Left forelimb (tissue), 1 donor: Measurements from ENCODE around the gene UGT1A6.

Experiments
- DNase-seq: peaks from one replicate; pipeline ENCODE4 v3.0.0-alpha.2; 2018; ENCODE audit warnings: low spot score

UGT1A6 gene

DNA sequence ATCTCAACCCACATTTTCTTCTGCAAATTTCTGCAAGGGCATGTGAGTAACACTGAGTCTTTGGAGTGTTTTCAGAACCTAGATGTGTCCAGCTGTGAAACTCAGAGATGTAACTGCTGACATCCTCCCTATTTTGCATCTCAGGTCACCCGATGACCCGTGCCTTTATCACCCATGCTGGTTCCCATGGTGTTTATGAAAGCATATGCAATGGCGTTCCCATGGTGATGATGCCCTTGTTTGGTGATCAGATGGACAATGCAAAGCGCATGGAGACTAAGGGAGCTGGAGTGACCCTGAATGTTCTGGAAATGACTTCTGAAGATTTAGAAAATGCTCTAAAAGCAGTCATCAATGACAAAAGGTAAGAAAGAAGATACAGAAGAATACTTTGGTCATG, 75.4 kb downstream of the UGT1A6 start:
- no peak for DNase-seq

DNA sequence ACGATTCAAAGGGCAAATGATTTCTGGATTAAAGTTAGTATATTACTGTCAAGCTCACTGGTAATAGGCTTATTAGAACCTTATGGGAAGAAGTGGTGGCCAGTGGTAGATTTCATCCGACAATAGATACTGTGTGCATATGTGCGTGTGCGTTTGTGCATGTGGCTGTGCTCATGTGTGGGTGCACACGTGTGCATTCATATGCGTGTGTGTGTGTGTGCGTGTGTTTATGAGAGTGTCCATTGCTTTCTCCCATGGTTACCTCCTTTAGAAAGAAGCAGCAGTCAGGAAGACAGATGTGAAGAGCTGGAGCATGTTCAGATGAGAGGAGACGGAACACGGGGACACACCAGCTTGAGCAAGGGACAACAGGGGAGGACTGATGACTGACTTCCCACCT, 76.6 kb downstream of the UGT1A6 start:
- DNase-seq: no peak

DNA sequence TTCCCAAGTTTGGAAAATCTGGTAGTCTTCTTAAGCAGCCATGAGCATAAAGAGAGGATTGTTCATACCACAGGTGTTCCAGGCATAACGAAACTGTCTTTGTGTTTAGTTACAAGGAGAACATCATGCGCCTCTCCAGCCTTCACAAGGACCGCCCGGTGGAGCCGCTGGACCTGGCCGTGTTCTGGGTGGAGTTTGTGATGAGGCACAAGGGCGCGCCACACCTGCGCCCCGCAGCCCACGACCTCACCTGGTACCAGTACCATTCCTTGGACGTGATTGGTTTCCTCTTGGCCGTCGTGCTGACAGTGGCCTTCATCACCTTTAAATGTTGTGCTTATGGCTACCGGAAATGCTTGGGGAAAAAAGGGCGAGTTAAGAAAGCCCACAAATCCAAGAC, 79.5 kb downstream of the UGT1A6 start:
- DNase-seq: no peak

DNA sequence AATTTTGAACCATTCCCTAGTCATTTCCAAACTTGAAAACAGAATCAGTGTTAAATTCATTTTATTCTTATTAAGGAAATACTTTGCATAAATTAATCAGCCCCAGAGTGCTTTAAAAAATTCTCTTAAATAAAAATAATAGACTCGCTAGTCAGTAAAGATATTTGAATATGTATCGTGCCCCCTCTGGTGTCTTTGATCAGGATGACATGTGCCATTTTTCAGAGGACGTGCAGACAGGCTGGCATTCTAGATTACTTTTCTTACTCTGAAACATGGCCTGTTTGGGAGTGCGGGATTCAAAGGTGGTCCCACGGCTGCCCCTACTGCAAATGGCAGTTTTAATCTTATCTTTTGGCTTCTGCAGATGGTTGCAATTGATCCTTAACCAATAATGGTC, 79.9 kb downstream of the UGT1A6 start:
- no peak for DNase-seq

DNA sequence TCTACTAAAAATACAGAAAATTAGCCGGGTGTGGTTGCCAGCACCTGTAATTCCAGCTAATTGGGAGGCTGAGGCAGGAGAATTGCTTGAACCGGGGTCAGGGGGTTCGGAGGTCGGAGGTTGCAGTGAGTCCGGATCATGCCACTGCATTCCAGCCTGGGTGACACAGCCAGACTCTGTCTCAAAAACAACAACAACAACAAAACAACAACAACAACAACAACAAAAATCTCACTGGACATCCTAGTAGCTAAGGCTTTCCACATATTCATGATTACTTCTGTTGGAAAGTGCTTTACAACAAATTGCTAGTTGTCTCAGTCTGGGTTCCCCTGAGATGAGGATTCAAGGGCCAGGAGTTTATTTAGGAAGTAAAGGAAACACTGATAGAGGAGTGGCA, 81.2 kb downstream of the UGT1A6 start:
- no peak for DNase-seq

DNA sequence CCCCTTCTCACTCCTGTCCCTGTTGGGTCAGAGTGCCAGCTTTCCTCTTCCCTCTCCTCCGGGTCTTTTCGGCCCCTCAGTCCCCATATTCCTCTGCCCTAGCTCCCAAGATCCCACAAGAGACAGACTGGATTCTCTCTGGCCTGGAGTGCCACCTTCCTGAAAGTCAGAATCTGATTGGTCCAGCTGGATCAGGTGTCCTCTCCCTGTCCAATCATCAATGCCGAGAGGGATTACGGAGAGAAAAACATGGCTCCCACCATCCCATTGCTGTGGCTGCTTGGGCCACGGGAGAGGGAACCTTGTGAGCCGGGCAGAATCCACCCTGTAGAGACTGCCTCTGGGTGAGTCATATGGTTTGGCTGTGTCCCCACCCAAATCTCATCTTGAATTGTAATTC, 82.7 kb downstream of the UGT1A6 start:
- no peak for DNase-seq

DNA sequence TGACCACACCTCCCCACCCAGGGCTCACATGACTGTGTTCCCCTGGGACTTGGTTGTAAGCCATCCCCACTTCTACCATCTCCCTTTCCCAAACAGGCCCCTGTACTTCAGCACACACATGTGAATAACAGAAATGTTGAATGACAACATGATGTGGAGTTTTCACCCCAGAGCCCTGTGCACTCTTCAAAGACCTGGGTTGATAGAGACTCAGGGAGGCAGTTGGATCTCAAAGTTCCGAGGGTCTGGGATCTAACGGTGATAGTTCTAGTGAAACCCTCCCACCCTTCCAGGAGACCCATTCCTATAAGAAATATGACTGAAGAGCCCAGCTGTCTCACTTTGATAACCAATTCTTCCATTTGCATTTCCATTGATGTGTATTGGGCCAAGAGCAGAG, 85.3 kb downstream of the UGT1A6 start, which contains the start of gene MROH2A:
Gene MROH2A, plus strand, starts transcription at position 301 of the 400 bp plus-strand sequence. CDS start 1,029 bp downstream, outside the sequence.
- no peak for DNase-seq

DNA sequence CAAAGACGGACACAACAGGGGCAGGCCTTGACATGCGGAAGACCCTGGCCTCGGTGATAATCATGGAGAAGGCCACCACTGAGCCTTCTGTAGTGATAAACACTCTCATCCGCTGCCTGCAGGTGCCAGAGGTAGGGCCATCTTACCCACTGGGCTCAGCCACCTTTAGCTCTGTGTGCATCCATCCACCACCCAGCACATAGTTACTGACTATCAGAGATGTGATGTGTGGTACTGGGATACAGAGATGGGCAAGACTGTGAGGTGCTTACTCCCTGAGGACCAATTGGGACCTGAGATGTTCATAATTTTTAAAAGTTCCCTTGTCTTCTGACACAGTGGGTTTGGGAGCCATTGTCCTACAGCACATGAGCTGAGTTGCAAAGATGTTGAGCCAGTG, 87.0 kb downstream of the UGT1A6 start:
- DNase-seq: no peak

DNA sequence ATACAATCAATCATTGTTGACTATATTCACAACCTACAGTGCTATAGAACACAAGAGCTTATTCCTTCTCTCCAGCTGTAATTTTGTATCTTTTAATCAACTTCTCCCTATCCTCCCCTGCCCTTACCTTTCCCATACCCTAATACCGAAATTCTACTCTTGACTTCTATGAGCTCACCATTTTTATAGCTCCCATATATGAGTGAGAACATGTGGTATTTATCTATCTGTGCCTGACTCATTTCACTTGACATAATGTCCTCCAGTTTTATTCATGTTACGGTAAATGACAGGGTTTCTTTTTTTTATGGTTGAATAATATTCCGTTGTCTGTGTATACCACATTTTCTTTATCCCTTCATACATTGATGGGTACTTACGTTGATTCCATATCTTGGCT, 88.1 kb downstream of the UGT1A6 start:
- DNase-seq: no peak

DNA sequence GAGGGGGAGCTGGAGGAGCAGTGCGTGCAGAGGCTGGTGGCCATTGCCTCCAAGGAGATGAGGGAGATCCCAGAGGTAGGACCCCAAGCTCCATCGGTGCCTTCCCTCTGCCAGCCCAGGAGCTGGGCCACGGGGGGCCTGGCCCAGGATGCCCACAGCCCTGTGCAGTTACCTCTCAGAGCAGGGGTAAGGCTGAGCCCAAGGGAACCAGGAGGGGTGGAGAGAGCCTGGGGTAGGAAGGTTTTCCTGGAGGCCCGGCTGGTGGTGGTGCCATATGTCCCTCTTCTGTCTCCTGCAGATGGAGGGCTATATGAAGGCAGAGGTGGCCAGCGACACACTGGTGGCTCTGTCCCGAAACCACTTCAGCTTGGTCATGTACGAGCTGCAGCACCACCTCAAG, 96.9 kb downstream of the UGT1A6 start:
- no peak for DNase-seq

DNA sequence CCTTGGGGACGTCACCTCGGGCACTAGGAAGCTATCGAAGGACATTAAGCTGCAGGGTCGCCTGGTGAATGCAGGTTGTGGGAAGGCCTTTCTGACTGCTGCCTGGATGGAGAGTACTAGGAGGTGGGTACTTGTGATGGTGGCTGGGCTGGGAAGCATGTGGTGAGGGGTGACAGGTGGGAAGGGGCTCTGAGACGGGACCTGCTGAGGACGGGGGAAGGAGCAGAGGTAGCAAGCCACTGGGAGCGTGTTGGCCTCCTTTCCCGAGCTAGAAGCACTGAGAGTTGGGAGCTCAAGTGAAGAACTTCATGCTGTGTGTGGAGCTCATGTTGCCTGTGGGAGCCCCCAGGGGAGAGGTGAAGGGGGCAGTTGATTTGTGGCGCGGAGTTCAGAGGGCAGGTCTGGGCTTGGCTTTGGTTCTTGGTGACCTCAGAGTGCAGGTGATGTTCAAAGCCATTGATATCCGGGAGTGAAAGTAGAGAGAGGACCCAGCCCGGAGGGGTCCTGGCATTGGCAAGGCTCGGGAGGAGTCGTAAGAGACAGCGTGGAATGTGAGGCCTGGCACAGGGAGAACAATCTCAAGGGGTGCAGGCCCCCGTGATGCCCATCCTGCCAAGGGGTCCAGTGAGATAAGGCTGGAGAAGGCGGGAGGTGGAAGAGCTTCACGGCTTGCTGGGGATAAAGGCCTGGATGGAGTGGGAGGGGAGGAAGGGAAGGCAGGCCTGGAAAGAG, 98.6 kb downstream of the UGT1A6 start:
- no peak for DNase-seq

DNA sequence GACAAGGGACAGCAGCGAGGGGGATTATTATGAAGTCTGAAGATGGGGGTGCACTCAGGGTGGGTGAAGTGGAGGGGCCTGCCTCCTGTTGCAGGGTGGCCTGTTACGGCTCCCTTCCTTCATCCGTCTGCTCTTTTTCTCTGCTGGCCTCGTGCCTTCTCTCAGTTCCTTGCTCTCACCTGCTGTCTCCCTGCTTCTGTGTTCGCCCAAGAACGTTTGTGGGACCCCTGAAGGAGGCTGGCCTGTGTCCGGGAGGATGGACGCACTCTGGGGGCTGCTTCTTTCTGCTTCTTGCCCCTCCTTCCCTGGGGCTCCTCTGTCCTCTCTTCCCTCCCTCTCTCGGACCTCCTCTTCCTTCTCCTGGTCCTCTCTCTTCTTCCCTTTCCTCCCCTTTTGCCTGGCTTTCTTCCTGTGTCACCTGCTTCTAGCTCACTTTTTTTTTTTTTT, 99.2 kb downstream of the UGT1A6 start:
- DNase-seq: no peak

DNA sequence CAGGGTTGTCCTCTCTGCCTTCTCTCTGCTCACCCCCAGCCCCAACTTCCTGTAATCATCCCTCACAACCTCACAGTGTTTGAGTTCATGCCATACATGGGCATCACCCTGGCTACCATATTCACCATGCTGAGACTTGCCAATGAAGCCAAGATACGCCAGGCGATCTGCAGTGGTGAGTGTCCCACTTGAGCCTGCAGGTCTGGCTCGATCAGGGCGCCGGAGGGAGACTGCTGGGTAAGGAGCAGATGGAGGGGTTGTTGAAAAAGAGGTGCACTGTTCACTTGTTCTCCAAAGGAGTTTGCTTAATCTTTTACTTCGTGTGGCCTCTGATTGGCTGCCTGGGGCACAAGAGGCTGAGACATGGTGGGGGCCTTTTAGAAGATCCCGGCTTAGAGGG, 100.0 kb downstream of the UGT1A6 start:
- DNase-seq: no peak

DNA sequence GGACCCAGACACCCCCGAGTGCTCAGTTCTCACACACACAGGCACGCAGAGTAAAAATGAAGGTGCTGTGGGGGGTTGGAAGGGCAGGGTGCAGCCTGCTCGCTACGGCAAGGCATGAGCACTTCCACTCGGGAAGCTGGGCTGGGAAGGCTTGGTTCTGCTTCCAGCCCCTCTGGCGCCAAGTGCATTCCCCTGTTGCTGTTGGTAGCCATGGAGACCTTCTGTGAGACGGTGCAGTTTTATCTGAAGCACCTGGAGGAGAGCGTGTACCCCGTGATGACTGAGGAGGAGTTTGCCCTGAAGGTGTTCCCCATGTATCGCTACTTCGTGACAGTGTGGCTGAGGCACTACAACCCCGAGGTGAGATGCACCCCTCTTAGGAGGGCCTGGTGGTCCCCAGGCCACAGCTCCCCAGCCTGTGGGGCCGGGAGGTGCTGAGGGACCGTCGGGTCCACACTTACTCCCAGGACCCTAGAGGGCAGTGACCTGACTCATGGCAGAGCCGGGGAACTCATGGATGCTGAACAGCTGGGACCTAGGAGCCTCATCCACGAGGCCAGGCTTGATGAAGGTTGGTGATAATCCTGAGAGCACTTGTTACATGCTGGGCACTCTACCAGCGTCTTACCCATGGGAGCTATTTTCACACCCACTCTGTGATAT, 100.9 kb downstream of the UGT1A6 start:
- no peak for DNase-seq

DNA sequence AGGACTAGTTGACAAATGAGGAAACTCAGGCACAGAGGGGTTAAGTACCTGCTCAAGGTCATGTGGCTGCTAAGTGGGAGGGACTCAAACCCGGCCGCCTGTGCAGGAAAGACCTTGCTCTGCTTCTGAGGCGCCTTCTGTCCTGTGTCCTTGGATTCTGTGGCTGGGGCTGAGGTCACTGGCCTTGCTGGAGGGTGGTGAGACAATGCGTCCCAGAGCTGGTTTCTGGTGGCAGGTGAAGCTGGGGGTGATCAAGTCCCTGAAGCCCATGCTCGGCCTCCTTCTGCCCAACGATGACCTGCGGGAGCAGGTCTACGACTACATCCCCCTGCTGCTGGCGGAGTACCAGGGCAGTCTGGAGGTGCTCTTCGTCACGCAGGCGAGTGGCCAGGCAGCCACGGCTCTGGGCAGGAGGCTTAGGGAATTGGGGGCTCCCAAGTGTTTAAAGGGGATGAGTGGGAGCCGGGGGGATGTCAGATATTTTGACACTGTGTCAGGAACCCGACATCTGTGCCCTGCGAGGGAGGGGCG, 101.5 kb downstream of the UGT1A6 start:
- DNase-seq: no peak

DNA sequence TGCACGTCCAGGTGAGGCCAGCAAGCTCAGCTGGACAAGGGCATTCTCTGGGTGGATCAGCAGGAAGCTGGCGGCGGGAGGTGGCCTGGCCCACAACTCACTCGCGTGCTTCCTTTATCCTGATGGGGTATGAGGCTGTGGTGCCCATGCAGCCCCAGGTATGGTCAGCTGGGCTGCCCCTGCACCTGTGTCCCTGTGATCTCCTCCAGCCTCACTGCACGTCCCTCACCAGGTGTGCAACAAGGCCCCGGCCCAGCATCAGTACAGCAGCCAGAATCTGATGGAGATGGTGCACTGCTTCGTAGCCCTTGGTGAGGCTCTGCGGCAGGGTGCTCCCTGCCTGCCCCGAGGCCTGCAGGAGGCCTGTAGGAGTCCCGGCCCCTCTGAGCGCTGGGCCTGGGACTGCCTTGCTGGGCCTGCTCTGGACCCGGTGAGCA, 103.1 kb downstream of the UGT1A6 start:
- DNase-seq: no peak

DNA sequence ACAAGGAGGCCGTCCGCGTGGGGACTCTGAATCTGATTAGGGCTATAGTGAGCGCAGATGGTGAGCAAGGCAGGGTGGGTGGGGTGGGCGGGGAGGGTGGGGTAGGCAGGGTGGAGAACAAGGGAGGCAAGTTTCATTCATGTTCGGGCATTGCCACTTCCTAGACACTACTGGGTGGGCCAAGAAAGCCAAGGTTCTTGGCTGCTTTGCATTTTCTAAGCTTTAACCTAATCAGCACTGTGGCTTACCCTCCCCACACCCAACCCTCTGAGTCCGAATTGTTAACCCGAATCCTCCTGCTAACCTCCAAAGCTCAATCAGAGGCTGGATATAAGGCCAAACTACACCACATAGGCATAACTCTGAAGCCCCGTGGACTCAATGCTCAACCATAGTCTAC, 103.6 kb downstream of the UGT1A6 start:
- no peak for DNase-seq

DNA sequence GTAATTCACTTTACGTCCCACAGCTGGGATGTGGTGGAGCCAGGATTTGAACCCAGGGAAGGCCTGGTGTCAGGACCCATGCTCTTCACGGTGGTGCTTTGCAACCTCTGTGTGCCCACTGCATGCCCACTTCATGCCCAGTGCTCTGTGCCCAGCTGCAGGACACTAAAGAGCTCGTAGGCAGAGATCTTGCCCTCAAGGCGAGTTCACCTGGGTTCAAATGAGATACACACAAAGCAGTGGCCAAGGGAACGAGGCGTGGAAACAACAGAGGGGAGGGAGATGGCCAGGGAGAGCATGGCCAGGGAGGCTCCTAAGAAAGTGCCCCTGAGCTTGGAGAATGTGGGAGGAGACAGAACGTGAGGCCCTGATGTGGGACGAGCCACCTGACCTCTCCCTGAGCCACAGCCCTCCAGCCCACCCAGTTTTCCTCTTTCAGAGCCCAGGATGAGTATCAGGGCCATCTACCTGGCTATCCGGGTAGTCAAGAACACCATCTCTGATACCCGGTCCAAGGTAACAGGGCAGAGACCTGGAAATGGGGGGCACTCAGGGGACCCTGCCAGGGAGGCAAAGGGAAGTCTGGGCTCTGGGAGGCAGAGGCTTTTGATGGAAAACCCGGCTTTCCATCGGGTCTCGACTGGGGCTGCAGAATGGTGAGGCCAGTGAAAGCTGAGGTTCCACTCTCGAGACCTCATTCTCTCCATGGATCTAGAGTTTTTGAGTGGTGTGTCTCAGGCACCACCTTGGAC, 105.8 kb downstream of the UGT1A6 start:
- peak; percentile 49 for DNase-seq

DNA sequence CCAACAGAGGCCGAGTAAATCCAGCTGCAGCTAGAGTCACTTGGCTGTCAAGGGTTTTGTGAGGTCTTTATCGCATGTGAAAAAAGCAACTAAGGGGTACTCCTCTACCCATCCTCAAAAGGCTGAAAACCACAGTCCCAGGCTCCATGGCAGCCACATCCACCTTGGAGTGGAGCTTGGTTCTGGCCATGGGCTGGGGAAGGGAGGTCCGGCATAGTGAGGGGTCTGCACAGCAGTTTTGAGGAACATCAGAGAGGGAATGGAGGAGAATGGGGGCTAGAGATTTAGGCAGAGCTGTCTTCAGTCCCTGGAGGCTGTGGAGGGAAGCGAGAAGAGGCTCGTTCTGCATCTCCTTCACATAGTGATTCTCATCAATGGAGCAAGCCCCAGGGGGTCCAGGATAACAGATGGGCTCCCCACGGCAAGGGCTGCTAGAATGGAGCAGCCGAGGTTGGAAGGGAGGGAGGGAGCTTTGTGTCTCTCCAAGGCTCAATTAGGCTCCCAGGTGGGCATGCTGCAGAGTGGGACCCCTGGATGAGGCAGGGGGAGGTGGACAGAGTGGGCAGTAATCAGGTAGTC, 106.5 kb downstream of the UGT1A6 start:
- peak; percentile 34 for DNase-seq

DNA sequence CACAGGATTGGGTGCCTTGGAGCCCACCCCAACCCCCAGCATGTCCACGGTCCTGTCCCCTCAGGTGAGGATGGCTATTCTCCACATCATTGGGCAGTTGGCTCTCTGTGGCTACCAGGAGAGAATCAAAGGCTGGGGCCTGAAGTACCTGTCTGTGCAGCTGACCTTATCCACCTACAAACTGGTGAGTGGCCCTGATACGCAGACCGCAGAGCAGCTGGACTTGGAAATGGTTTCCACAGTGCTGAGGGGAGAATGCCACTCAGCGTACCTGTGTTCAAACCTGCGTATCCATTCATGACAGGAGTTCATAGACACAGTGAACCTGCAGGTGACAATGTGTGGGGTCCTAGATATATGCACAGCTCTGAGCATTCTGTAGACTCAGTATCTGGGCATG, 107.0 kb downstream of the UGT1A6 start:
- no peak for DNase-seq

DNA sequence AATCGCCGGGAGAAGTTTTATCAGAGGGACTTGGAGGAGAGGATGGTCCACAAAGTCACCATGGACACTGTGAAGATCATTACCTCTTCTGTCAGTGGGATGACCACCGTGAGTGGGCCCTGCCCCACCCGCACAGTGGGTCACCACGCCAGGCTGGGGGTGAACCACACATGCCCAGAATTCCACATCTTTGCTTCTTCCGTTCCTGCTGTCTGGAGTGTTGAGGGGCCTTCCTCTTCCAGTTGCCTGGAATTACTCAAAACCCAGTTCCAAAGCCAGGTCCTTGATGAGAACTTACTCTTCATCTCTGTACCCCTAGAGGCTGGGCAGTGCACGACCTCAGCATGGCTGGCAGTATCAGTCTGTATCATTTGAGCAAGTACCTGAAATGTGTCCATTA, 107.5 kb downstream of the UGT1A6 start:
- DNase-seq: peak; percentile 58
